Measurements from ENCODE around the gene RBM23. TPM values are rescaled to one million over a fixed set of nuclear protein-coding genes. Genes with fewer than 3 reads are reported as not detected.

RBM23 gene
- total and polyA plus RNA-seq, 2 of the 8 experiments (the other 6 are each of a cell fraction or from before 2014, with no cell fraction given) = 41.2 to 43.3 TPM

DNA sequence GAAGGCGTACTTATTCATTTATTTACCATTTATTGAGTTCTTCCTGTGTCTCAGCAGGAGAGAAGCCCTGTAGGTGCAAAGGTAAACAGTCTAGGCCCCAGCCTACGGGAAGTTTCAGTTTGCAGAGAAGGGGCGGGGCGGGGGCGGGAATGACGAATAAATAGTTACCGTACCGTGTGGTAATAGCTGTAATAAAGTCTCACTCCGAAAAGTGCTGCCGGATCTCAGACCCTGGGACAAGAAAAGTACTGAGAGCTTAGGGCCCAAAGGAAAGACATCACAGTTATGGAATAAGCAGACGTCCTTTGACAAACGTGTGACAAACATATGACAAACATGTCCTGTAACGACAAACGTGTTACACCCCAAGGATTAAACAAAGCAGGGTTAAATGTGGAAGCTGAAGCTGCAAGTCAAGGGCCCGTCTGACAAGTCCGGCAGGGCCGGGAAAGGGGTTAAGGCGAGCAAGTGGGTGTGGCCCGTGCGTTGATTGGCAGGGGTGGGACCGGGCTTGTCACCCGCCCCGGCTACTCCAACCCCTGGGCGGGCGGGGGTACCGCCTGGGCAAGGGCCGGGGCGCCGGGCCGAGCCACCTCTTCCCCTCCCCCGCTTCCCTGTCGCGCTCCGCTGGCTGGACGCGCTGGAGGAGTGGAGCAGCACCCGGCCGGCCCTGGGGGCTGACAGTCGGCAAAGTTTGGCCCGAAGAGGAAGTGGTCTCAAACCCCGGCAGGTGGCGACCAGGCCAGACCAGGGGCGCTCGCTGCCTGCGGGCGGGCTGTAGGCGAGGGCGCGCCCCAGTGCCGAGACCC, 47.5 kb downstream of the RBM23 start, which contains the start of gene LRP10 (continued):
- peak; percentile 51; the same call in 1 of the 2 replicates for TF ChIP-seq KDM1A (IDR thresholded peaks at IDR 0.05; ENCODE audit: borderline replicate concordance, low read length)
- TF ChIP-seq EGR1 (IDR thresholded peaks at IDR 0.05; ENCODE audit: borderline replicate concordance, low read depth, low read length) = 0 out of 2 replicates have a peak, but pooled peaks have one; percentile 37
- TF ChIP-seq SIX5 (IDR thresholded peaks at IDR 0.05; ENCODE audit: low read depth, low read length) = no peak
- peak in 1 of 2 experiments; percentile 86; a peak in 1 of 4 replicates for TF ChIP-seq SIN3A (conservative IDR thresholded peaks at IDR 0.05 in 1 of 2, IDR thresholded peaks at IDR 0.05 in 1 of 2; ENCODE audit: low read depth in 1 of 2, low read length in 2 of 2)
- peak; percentile 89 for TF ChIP-seq ASH2L (IDR thresholded peaks at IDR 0.05; ENCODE audit: low read length)
- TF ChIP-seq, protein P1, sequence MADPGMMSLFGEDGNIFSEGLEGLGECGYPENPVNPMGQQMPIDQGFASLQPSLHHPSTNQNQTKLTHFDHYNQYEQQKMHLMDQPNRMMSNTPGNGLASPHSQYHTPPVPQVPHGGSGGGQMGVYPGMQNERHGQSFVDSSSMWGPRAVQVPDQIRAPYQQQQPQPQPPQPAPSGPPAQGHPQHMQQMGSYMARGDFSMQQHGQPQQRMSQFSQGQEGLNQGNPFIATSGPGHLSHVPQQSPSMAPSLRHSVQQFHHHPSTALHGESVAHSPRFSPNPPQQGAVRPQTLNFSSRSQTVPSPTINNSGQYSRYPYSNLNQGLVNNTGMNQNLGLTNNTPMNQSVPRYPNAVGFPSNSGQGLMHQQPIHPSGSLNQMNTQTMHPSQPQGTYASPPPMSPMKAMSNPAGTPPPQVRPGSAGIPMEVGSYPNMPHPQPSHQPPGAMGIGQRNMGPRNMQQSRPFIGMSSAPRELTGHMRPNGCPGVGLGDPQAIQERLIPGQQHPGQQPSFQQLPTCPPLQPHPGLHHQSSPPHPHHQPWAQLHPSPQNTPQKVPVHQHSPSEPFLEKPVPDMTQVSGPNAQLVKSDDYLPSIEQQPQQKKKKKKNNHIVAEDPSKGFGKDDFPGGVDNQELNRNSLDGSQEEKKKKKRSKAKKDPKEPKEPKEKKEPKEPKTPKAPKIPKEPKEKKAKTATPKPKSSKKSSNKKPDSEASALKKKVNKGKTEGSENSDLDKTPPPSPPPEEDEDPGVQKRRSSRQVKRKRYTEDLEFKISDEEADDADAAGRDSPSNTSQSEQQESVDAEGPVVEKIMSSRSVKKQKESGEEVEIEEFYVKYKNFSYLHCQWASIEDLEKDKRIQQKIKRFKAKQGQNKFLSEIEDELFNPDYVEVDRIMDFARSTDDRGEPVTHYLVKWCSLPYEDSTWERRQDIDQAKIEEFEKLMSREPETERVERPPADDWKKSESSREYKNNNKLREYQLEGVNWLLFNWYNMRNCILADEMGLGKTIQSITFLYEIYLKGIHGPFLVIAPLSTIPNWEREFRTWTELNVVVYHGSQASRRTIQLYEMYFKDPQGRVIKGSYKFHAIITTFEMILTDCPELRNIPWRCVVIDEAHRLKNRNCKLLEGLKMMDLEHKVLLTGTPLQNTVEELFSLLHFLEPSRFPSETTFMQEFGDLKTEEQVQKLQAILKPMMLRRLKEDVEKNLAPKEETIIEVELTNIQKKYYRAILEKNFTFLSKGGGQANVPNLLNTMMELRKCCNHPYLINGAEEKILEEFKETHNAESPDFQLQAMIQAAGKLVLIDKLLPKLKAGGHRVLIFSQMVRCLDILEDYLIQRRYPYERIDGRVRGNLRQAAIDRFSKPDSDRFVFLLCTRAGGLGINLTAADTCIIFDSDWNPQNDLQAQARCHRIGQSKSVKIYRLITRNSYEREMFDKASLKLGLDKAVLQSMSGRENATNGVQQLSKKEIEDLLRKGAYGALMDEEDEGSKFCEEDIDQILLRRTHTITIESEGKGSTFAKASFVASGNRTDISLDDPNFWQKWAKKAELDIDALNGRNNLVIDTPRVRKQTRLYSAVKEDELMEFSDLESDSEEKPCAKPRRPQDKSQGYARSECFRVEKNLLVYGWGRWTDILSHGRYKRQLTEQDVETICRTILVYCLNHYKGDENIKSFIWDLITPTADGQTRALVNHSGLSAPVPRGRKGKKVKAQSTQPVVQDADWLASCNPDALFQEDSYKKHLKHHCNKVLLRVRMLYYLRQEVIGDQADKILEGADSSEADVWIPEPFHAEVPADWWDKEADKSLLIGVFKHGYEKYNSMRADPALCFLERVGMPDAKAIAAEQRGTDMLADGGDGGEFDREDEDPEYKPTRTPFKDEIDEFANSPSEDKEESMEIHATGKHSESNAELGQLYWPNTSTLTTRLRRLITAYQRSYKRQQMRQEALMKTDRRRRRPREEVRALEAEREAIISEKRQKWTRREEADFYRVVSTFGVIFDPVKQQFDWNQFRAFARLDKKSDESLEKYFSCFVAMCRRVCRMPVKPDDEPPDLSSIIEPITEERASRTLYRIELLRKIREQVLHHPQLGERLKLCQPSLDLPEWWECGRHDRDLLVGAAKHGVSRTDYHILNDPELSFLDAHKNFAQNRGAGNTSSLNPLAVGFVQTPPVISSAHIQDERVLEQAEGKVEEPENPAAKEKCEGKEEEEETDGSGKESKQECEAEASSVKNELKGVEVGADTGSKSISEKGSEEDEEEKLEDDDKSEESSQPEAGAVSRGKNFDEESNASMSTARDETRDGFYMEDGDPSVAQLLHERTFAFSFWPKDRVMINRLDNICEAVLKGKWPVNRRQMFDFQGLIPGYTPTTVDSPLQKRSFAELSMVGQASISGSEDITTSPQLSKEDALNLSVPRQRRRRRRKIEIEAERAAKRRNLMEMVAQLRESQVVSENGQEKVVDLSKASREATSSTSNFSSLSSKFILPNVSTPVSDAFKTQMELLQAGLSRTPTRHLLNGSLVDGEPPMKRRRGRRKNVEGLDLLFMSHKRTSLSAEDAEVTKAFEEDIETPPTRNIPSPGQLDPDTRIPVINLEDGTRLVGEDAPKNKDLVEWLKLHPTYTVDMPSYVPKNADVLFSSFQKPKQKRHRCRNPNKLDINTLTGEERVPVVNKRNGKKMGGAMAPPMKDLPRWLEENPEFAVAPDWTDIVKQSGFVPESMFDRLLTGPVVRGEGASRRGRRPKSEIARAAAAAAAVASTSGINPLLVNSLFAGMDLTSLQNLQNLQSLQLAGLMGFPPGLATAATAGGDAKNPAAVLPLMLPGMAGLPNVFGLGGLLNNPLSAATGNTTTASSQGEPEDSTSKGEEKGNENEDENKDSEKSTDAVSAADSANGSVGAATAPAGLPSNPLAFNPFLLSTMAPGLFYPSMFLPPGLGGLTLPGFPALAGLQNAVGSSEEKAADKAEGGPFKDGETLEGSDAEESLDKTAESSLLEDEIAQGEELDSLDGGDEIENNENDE (IDR thresholded peaks at IDR 0.05; ENCODE audit: insufficient replicate concordance, low read length) = peak; percentile 88
- TF ChIP-seq KDM5A (IDR thresholded peaks at IDR 0.05; ENCODE audit: low read length) = no peak
- TF ChIP-seq CBX8 (IDR thresholded peaks at IDR 0.05; ENCODE audit: borderline replicate concordance, low read depth, low read length) = no peak
- no peak for TF ChIP-seq RFX5 (IDR thresholded peaks at IDR 0.05; ENCODE audit: borderline replicate concordance, low read depth, low read length)
- TF ChIP-seq KDM4A (IDR thresholded peaks at IDR 0.05; ENCODE audit: low read depth, low read length, severe bottlenecking) = peak; percentile 66
